Testis (tissue), 2 donors: Measurements from ENCODE around the gene SYNRG.

Source experiments
- CTCF ChIP-seq, 3 experiments: fragments of 450-650 bp in 2 of 3; fragments of 200-600 bp in 1 of 3; sonication (generic) in 1 of 3; IDR thresholded peaks; one replicate each; pipeline ENCODE4 v1.5.1; 2016 to 2019; ENCODE audit warnings: antibody characterized with exemption in 3 of 3, mild to moderate bottlenecking in 2 of 3, moderate library complexity in 1 of 3
- POLR2A ChIP-seq: fragments of 450-650 bp; IDR thresholded peaks from one replicate; pipeline ENCODE4 v1.6.1; 2017; ENCODE audit warnings: antibody characterized with exemption, mild to moderate bottlenecking, moderate library complexity

GRCh38 chr17:37500378-37500777 lies 108.8 kb downstream of the SYNRG start:
- TF ChIP-seq CTCF (IDR thresholded peaks at IDR 0.05) (no peak), POLR2A (no peak)
